Measurements from ENCODE around the gene AGAP1.

Gene AGAP1

GRCh38 chr2:235900631-235901030 lies 406.8 kb downstream of the AGAP1 start:
- DNase-seq (ENCODE audit: low read depth in 4 of 4, low spot score in 1 of 4) = no peak

GRCh38 chr2:235901243-235901642 lies 407.4 kb downstream of the AGAP1 start:
- DNase-seq (ENCODE audit: low read depth in 4 of 4, low spot score in 1 of 4) = no peak

- DNase-seq (ENCODE audit: low read depth in 4 of 4, low spot score in 1 of 4) = no peak
Observed at GRCh38 chr2:235903782-235904584, 410.1 kb downstream of the AGAP1 start.

- DNase-seq (ENCODE audit: low read depth in 4 of 4, low spot score in 1 of 4) = no peak
Observed at GRCh38 chr2:235904585-235904931, 410.7 kb downstream of the AGAP1 start.

DNA sequence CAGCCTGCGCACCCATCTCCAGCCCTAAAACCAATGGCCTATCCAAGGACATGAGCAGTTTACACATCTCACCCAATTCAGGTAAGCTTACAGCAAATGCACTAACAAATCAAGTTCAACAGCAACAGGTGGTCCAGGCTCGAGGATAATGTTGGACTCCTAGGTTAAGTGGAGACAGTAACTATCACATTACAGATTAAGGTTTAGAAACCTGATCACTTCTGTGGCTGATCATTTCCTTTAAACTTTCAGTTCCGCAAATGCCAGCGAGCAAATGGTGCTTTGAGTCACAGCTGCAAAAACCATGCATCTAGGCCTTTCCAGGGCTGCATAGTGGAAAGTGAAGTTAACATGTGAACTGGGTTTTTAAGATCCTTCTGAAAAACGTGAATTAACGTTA lies 415.0 kb downstream of the AGAP1 start:
- DNase-seq (ENCODE audit: low read depth in 4 of 4, low spot score in 1 of 4) = no peak

GRCh38 chr2:235909358-235909757 lies 415.5 kb downstream of the AGAP1 start:
- no peak for DNase-seq (ENCODE audit: low read depth in 4 of 4, low spot score in 1 of 4)

DNA sequence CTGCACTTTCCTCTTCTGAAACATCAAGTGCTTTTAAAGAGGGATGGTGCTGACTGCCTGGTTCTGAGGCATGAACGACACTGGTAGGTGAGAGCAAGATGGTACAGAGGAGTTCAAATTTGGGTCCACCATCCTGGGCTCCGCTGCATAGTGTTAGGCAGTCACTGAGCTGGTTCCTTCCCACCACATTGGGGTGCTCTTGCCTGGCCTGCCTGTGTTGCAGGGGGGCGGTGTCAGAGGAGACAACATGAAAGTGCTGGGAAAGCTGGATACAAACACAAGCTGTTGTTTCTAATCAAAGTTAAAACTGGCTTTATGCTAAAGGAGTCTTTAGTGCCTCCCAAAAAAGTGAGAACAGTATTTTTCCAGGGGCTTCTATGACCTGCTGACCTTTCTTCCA lies 416.2 kb downstream of the AGAP1 start:
- DNase-seq (ENCODE audit: low read depth in 4 of 4, low spot score in 1 of 4) = no peak

GRCh38 chr2:235911125-235911524 lies 417.3 kb downstream of the AGAP1 start:
- DNase-seq (ENCODE audit: low read depth in 4 of 4, low spot score in 1 of 4) = no peak

GRCh38 chr2:235911633-235912233 lies 417.9 kb downstream of the AGAP1 start:
- DNase-seq (ENCODE audit: low read depth in 4 of 4, low spot score in 1 of 4) = no peak

DNA sequence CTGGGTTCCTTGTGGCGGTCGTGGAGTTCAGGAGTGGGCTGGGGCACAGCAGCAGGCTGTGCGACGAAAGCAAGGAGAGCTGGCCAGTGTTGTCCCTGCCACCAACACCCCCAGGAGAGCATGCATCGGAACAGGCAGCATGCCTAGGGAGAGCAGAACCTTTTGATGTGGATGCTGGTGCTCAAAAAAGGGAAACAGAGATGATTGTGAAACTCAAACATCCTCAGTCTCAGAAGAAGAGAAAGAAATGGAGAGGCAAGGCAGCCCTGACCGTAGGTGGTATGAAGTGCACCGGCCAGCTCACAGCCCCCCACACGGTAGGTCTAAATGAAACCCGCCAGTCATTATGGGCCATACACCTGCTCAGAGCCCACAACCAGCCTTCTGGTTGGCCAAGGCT lies 420.9 kb downstream of the AGAP1 start:
- no peak for DNase-seq (ENCODE audit: low read depth in 4 of 4, low spot score in 1 of 4)

DNA sequence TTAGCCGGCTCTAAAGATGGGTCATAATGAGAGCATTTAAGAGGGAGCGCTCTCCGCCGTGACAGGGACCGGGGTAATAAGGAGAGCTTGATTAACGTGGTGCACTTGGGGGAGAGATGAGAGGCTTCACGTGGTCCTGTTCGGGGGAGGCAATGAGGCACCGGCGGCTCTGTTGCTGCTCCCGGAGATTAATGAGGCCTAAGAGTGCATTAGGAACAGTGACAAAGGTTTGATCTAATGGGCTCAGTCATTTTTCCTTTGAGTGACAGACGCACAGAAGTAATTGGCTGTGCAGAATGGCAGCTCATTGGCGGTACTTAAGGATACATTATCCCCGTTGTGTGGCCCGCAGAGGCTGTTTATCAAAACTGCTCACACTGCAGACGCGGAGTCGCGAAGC lies 423.7 kb downstream of the AGAP1 start:
- no peak for DNase-seq (ENCODE audit: low read depth in 4 of 4, low spot score in 1 of 4)

- DNase-seq (ENCODE audit: low read depth in 4 of 4, low spot score in 1 of 4) = no peak
Observed at GRCh38 chr2:235918876-235919275, 425.0 kb downstream of the AGAP1 start.

DNA sequence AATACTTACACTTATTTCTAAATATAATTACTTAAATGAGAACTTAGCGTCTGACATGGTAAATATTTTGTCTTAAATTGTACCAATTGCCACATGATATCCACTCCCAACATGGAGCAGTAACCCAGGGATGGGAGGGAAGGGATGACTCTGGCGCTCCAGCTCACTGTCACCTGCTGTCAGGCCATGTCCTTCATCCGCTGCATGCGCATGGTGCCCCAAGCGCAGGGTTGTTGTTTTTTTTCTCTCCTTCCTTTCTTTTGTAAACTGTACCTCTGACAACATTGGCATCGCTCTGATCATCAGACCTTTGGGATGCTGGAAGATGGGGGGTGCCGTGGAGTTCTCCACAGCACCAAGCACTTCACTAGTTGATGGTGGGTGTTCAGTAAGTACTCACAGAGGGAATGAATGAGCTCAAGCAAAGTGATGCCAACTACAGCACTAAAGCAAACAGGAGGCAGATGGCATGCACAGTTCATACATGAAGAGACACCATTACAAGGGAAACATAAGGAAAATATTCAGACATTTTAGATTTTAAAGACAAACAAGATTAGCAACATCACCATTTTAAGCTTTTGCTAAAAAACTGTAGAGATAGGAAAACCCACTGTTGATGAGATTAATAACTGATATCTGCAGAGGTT lies 426.5 kb downstream of the AGAP1 start:
- DNase-seq (ENCODE audit: low read depth in 4 of 4, low spot score in 1 of 4) = no peak

GRCh38 chr2:235921508-235922191 lies 427.8 kb downstream of the AGAP1 start:
- no peak for DNase-seq (ENCODE audit: low read depth in 4 of 4, low spot score in 1 of 4)

GRCh38 chr2:235922839-235923238 lies 429.0 kb downstream of the AGAP1 start:
- no peak for DNase-seq (ENCODE audit: low read depth in 4 of 4, low spot score in 1 of 4)

DNA sequence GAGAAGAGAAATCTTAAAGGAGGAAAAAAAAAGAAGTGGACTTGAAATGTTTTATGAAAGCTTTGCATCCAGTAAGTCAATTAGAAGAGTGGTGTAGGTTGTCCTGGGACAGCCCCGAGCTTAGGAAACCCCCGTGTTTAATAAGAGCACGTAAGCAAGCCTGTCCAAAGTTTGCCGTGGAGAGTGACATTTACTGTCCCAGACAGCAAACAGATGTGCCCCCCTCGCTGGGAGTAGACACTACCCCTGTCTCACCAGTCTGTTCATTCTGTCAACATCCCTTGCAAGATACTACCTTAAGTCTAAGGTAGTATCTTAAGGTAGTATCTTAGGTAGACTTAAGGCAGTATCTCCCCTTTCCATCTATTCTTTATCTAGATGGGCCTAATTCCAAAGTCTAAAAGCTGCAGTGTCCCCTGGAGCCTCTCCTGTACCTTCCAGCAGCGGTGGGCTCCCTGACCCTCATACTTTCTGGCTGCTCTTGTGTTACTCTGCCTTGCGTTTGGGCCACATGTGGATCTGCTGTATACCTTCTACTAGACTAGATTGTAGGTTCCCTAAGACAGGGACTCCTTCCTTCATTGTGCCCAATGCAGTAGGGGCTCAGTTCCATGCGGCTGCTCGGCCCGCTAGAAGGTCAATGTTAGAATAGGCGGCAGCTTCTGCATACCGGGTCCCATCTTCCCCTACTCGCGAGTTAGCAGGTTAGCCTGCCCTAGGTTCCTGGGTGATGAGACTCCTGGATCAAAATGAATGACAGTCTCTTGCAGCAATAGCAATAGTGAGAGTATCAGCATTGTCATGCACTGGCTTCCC lies 430.2 kb downstream of the AGAP1 start:
- no peak for DNase-seq (ENCODE audit: low read depth in 4 of 4, low spot score in 1 of 4)

DNA sequence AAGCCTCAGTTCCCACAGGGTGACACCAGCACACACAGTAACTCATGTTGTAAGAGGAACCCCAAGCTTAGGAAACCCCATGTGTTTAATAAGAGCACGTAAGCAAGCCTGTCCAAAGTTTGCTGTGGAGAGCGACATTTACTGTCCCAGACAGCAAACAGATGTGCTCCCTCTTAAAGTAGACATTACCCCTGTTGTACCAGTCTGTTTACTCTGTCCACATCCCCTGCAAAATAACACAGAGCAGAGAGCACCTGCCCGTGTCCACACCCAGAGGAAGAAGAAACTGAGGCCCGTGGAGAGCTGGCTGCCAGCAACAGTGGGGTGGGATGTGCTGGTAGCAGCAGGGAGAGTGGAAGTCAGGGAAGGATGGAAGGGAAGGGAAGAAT lies 430.8 kb downstream of the AGAP1 start:
- no peak for DNase-seq (ENCODE audit: low read depth in 4 of 4, low spot score in 1 of 4)

GRCh38 chr2:235925250-235925919 lies 431.5 kb downstream of the AGAP1 start:
- DNase-seq (ENCODE audit: low read depth in 4 of 4, low spot score in 1 of 4) = no peak

- no peak for DNase-seq (ENCODE audit: low read depth in 4 of 4, low spot score in 1 of 4)
Observed at GRCh38 chr2:235926229-235926628, 432.4 kb downstream of the AGAP1 start.

DNA sequence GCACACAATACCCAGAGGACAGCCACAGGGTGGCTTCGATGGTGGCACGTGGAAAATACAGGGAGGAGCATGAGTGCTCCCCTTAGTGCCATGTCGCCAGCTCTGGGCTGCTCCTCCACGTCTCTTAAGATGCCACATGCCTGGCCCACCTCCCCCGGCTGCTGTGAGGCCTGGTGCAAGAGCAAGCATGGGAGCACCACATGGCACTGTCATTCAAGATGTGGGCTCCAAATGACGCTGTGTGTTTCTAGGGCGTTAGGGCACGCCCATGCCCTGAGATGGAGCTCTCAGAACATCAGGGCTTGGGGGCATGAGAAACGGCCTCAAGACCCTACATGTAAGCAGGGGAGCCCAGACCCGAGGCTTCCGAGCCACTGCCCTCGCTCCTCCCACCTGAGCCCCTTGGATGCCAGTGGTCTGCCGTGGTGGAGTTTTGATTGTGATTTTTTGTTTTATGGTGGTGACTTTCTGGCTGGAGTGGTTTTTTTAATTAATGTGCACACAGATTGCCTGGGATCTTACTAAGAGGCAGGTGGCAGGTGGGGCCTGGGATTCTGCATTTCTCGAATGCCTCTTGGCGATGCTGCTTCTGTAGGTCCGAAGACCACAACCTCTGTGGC lies 435.0 kb downstream of the AGAP1 start:
- no peak for DNase-seq (ENCODE audit: low read depth in 4 of 4, low spot score in 1 of 4)
